GM12872 (cell line): ENCODE measurements around the gene IRAK1BP1.

Experiments
- TF ChIP-seq, protein P1 (sequence below): IDR thresholded peaks from 3 replicates; pipeline ENCODE4 v1.5.1; 2011; ENCODE audit warnings: low read depth, mild to moderate bottlenecking, low read length, moderate library complexity; ENCODE audit not compliant: insufficient read depth

Gene IRAK1BP1

GRCh38 chr6:78925317-78925716 is 58.0 kb downstream of the IRAK1BP1 start:
- TF ChIP-seq, protein P1, sequence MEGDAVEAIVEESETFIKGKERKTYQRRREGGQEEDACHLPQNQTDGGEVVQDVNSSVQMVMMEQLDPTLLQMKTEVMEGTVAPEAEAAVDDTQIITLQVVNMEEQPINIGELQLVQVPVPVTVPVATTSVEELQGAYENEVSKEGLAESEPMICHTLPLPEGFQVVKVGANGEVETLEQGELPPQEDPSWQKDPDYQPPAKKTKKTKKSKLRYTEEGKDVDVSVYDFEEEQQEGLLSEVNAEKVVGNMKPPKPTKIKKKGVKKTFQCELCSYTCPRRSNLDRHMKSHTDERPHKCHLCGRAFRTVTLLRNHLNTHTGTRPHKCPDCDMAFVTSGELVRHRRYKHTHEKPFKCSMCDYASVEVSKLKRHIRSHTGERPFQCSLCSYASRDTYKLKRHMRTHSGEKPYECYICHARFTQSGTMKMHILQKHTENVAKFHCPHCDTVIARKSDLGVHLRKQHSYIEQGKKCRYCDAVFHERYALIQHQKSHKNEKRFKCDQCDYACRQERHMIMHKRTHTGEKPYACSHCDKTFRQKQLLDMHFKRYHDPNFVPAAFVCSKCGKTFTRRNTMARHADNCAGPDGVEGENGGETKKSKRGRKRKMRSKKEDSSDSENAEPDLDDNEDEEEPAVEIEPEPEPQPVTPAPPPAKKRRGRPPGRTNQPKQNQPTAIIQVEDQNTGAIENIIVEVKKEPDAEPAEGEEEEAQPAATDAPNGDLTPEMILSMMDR = no peak

DNA sequence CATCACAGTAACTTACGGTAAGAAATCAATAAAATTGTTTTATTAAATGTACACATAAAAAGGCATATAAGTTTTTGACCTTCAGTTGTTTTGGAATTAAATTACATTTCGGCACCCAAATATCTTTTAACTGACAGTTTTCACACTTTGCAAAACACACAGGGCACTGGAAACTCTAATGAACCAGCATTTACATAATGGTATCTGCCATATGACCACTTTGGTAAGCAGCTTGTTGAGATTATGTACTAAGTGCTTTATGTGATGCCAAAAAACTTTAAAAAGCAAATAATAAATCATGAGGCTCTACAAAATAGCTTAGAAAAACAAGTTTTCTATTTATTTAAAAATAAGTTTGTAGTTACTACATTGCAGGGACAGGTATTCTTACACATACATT is 68.2 kb downstream of the IRAK1BP1 start:
- TF ChIP-seq, protein P1 = no peak

DNA sequence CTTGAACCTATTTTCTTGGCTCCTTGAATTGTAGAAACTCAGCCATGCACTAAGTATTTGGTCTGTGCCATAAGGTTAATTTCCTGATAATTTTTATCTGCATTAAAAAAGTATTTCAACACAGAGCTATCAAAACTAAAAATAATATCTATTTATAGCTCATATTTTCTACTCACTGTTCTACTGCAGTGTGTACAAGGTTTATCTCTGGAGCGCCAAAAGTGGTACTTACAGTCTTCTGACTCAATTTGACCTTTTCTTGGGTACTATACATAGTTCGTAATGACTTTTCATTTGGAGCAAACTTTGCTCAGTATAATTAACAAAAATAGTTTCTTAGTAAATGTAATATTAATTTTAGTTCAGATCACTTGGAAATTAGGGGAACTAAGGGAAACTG is 69.2 kb downstream of the IRAK1BP1 start:
- TF ChIP-seq, protein P1 = no peak

DNA sequence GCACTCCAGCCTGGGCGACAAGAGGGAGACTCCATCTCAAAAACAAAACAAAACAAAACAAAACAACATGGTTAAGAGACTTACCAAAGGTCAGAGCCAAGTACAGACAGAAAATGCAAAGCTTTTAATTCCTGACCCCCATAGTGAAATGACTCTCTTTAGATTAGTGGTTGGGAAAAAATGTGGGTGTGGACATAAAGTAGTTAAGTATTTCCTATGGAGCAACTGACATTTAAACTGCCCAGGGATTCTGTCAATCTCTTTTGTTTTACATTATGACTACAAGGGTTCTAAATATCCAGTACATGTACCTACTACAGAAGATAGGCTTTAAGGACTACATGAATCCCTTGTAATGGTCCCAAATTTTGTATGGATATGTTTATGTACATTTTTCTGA is 75.1 kb downstream of the IRAK1BP1 start:
- TF ChIP-seq, protein P1 = no peak

- TF ChIP-seq, protein P1 = no peak
Measured at GRCh38 chr6:78947529-78947928, 80.2 kb downstream of the IRAK1BP1 start.

DNA sequence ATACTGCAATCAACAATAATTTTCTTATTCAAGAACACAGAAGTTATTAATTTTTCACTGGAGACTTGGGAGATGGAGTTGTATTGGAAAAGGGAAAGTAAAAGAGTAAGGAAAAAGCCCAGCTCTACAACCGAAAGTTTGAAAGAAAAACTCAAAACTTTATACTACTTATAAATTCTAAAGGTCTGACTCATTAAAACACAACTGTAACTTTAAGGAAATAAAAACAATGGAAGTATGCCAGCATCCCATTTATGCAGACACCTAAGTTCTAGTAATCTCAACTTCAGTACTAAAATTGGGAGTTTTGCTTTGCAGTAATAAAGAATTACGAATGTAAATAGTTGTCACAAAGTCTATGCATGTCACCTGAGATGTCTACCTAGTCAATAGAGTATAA is 80.6 kb downstream of the IRAK1BP1 start:
- TF ChIP-seq, protein P1 = no peak

DNA sequence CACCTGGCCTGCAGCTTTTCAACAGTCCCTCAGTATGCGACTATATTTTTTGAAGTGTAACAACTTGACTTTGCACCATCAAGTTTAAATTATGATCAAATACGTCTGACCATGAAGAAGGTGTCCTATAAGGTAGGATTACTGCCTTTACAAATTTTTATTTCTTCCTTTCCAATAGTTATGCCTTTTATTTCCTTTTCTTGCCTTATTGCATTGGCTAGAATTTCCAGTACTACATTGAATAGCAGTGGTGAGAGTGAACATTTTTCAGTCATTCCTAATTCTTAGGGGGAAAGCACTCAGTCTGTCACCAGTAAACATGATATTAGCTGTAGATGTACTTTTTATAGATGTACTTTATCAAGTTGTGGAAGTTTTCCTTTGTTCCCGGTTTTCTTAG is 81.4 kb downstream of the IRAK1BP1 start:
- TF ChIP-seq, protein P1 = no peak

- TF ChIP-seq, protein P1 = no peak
Measured at GRCh38 chr6:78952362-78952761, 85.0 kb downstream of the IRAK1BP1 start.
